BLaER1 (cell line): Measurements from ENCODE around the gene RIPOR3.

Experiments
- H3K27ac ChIP-seq: shearing (Covaris generic); formaldehyde crosslinking; 2 replicates; pipeline ENCODE4 v1.8.1; 2022
- H3K27me3 ChIP-seq: shearing (Covaris generic); formaldehyde crosslinking; 2 replicates; pipeline ENCODE4 v1.8.1; 2022
- H3K36me3 ChIP-seq: shearing (Covaris generic); formaldehyde crosslinking; 2 replicates; pipeline ENCODE4 v1.8.1; 2022
- H3K4me1 ChIP-seq: shearing (Covaris generic); formaldehyde crosslinking; 2 replicates; pipeline ENCODE4 v1.8.1; 2022
- H3K4me2 ChIP-seq: shearing (Covaris generic); formaldehyde crosslinking; 2 replicates; pipeline ENCODE4 v1.8.1; 2022
- H3K4me3 ChIP-seq: shearing (Covaris generic); formaldehyde crosslinking; 2 replicates; pipeline ENCODE4 v1.8.1; 2022
- H3K9ac ChIP-seq: shearing (Covaris generic); formaldehyde crosslinking; 2 replicates; pipeline ENCODE4 v1.8.1; 2022
- H3K9me3 ChIP-seq: shearing (Covaris generic); formaldehyde crosslinking; 2 replicates; pipeline ENCODE4 v1.8.1; 2022
- H4K20me1 ChIP-seq: shearing (Covaris generic); formaldehyde crosslinking; 2 replicates; pipeline ENCODE4 v1.8.1; 2022
- Cebpa-rat ChIP-seq: shearing (Covaris generic); IDR thresholded peaks from 2 replicates; pipeline ENCODE4 v1.8.1; 2022

The RIPOR3 gene

DNA sequence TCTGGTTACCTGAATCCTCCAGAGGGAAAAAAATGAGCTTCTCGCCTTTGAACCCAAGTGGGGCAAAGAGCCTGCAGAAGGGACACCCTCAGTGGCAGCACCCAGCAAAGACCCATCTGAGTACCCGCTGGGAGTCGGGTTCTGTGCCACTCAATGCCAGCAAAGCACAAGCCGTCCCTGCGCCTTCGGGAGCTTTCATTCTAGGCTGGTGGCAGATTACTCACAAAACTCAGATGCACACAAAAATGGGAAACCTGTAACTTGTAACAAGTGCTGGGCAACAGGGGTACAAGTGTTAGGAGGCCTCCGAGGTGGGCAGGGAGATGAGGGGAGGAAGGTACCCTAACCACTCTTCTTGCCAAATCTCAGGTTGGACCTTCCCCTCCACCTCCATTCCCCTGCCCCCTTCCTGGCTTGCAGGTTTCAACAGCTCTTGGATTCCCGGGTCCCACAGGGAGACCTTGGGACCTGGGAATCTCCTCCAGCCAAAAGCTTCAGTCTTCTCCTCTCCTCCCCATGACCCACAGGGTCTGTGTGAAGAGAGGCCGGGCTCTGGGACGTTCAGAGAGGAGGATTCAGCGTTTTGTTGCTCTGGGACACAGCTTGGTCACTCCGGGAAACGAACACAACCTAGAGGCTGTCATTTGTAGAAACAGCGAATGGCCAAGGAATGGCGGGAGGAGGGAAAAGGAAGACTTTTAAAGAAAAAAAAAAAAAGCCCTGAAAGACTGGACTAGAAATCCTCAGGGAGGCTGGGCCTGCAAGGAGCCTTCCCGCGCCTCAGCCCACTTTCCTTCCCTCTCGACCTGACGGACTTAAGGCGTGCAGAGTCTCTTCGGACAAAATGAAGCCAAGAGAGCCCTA is 38.8 kb upstream of the RIPOR3 start:
- Histone ChIP-seq H3K27me3 (no peaks in the 10 kb centered on the region), H3K36me3 (peaks cover 10% of the 10 kb centered on the region; the same call in 1 of the 2 replicates), H3K4me3 (peak overlapping the region; percentile 91), H3K27ac (peak overlapping the region; percentile 61; the same call in 1 of the 2 replicates), H3K9ac (peak overlapping the region; percentile 92), H3K9me3 (no peaks in the 10 kb centered on the region), H4K20me1 (peaks cover 30% of the 10 kb centered on the region), H3K4me1 (peaks cover 28% of the 10 kb centered on the region), H3K4me2 (peak overlapping the region; percentile 89)
- TF ChIP-seq Cebpa-rat: no peak

- no peaks in the 10 kb centered on the region for H3K27me3 ChIP-seq
- no peak for TF ChIP-seq Cebpa-rat
- peaks cover 28% of the 10 kb centered on the region for H3K4me1 ChIP-seq
- peaks cover 2% of the 10 kb centered on the region; the same call in 1 of the 2 replicates for H3K36me3 ChIP-seq
- H3K9ac ChIP-seq: no peak overlapping the region
- H4K20me1 ChIP-seq: peaks cover 22% of the 10 kb centered on the region
- no peak overlapping the region for H3K27ac ChIP-seq
- no peak overlapping the region for H3K4me3 ChIP-seq
- no peaks in the 10 kb centered on the region for H3K9me3 ChIP-seq
- no peak overlapping the region for H3K4me2 ChIP-seq
Observed at GRCh38 chr20:50728981-50729874, 37.9 kb upstream of the RIPOR3 start.

DNA sequence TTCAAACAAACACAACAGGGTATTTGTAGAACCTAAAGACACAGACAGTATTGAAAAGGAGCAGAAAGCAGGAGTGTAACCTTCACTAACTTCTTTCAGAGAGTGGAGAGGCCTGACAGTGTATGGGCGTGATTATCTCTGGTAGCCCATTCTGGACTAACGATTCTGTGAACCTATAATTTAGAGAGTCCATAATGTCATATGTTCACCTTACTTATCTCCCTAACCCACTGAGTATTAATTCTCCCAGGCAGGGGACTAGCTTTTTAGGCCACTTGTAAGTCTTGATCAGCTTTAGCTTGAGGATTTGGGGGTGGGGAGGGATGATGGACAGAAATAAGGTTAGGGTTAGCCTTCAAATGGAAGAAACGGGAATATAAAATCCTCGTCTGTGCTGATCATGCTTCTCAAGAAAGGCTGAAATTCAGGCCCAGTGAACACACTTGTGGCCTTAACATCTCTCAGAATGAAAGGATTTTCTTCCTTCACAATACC is 37.2 kb upstream of the RIPOR3 start:
- peaks cover 23% of the 10 kb centered on the region for H3K4me1 ChIP-seq
- no peaks in the 10 kb centered on the region for H3K9me3 ChIP-seq
- H3K27ac ChIP-seq: no peak overlapping the region
- H3K9ac ChIP-seq: no peak overlapping the region
- peaks cover 15% of the 10 kb centered on the region for H4K20me1 ChIP-seq
- H3K4me3 ChIP-seq: no peak overlapping the region
- TF ChIP-seq Cebpa-rat: no peak
- no peaks in the 10 kb centered on the region for H3K27me3 ChIP-seq
- H3K4me2 ChIP-seq: no peak overlapping the region
- no peaks in the 10 kb centered on the region for H3K36me3 ChIP-seq

- Histone ChIP-seq H4K20me1 (peaks cover 10% of the 10 kb centered on the region), H3K4me3 (no peak overlapping the region), H3K36me3 (no peaks in the 10 kb centered on the region), H3K27me3 (no peaks in the 10 kb centered on the region), H3K4me1 (peaks cover 17% of the 10 kb centered on the region), H3K27ac (no peak overlapping the region), H3K9ac (no peak overlapping the region), H3K4me2 (no peak overlapping the region), H3K9me3 (no peaks in the 10 kb centered on the region)
- no peak for TF ChIP-seq Cebpa-rat
Observed at GRCh38 chr20:50727792-50728485, 36.6 kb upstream of the RIPOR3 start.

- Histone ChIP-seq H3K27ac (no peak overlapping the region), H3K9me3 (no peaks in the 10 kb centered on the region), H3K36me3 (no peaks in the 10 kb centered on the region), H3K27me3 (no peaks in the 10 kb centered on the region), H3K4me2 (no peak overlapping the region), H3K4me1 (peaks cover 9% of the 10 kb centered on the region), H3K9ac (no peak overlapping the region), H3K4me3 (no peak overlapping the region), H4K20me1 (peaks cover 2% of the 10 kb centered on the region)
- TF ChIP-seq Cebpa-rat: no peak
Observed at GRCh38 chr20:50726955-50727791, 35.8 kb upstream of the RIPOR3 start.

GRCh38 chr20:50725724-50726005 is 34.3 kb upstream of the RIPOR3 start:
- TF ChIP-seq Cebpa-rat: no peak
- Histone ChIP-seq H3K4me2 (no peak overlapping the region), H3K36me3 (no peaks in the 10 kb centered on the region), H3K9me3 (no peaks in the 10 kb centered on the region), H4K20me1 (no peaks in the 10 kb centered on the region), H3K4me3 (no peak overlapping the region), H3K4me1 (peaks cover 7% of the 10 kb centered on the region; the same call in 1 of the 2 replicates), H3K9ac (no peak overlapping the region), H3K27ac (no peak overlapping the region), H3K27me3 (no peaks in the 10 kb centered on the region)

DNA sequence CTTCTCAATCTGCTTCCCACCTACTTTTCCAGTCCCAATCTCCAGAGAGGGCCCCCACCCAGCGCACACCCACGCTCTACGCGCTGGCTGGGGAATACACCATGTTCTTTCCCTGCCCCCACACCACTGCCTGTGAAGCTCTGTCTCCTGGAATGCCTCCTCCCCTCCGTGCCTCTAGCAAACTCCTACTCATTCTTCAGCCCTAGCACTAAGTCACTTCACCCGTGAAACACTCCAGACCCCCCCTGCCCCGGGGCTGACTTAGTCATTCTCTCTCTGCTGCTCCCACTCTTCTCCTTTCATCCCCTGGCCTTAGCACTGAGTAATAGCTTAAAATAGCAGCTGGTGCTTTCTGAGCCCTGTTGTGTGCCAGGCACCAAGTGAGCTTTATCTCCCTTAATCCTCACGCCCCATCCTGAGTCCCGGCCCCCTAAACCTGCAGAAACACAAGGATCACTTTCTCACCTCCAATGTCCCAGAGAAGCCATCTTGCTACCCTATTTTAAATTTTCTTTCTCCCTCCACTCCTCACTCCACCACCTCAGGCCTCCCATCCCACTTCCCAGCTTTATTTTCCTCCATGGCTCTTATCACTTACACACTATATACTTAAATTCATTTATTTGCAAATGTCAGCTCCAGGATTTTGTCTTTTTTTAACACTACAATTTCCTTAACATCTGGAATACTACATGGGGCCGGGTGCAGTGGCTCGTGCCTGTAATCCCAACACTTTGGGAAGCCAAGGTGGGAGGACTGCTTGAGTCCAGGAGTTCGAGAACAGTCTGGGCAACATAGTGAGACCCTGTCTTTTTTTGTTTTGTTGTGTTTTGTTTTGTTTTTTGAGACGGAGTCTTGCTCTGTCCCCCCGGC is 33.7 kb upstream of the RIPOR3 start:
- Histone ChIP-seq H3K27ac (no peak overlapping the region), H3K9me3 (no peaks in the 10 kb centered on the region), H3K36me3 (no peaks in the 10 kb centered on the region), H3K4me3 (no peak overlapping the region), H3K4me2 (no peak overlapping the region), H3K27me3 (no peaks in the 10 kb centered on the region), H3K9ac (no peak overlapping the region), H4K20me1 (no peaks in the 10 kb centered on the region), H3K4me1 (peaks cover 1% of the 10 kb centered on the region; the same call in 1 of the 2 replicates)
- no peak for TF ChIP-seq Cebpa-rat

DNA sequence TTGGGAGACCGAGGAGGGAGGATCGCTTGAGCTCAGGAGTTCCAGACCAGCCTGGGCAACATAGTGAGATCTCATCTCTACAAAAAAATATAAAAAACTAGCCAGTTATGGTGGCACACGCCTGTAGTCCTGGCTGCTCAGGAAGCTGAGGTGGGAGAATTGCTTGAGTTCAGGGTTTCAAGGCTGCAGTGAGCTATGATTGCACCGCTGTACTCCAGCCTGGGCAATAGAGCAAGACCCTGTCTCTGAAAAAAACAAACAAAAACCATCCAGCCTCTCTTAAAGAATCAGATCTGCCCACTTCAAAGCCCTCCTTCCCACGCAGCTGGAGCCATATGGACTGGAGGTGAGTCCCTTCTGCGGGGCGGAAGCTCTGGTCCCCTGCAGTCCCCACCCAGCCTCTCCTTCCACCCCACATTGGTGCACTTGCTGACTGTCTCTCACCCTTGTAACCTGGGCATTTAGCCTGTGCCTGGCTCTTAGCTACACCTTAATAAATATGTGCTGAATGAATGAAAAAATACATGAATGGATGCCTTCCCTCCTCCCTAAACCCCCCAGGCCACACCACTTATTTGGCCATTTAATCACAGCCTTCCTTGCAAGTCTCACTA is 32.9 kb upstream of the RIPOR3 start:
- H3K4me1 ChIP-seq: no peaks in the 10 kb centered on the region
- no peak overlapping the region for H3K4me2 ChIP-seq

More for the DNA sequence above, 32.9 kb upstream of the RIPOR3 start:
- Histone ChIP-seq H3K27me3 (no peaks in the 10 kb centered on the region), H4K20me1 (no peaks in the 10 kb centered on the region), H3K9ac (no peak overlapping the region), H3K36me3 (no peaks in the 10 kb centered on the region), H3K9me3 (no peaks in the 10 kb centered on the region), H3K4me3 (no peak overlapping the region), H3K27ac (no peak overlapping the region)
- TF ChIP-seq Cebpa-rat: no peak
